Testis (tissue), 2 donors: ENCODE results near the gene HYOU1.

Experiments used
- POLR2A ChIP-seq: fragments of 450-650 bp; IDR thresholded peaks from one replicate; pipeline ENCODE4 v1.6.1; 2017; ENCODE audit warnings: antibody characterized with exemption, mild to moderate bottlenecking, moderate library complexity
- TF ChIP-seq, protein P1 (sequence below), 3 experiments: fragments of 450-650 bp in 2 of 3; fragments of 200-600 bp in 1 of 3; sonication (generic) in 1 of 3; IDR thresholded peaks; one replicate each; pipeline ENCODE4 v1.5.1; 2016 to 2019; ENCODE audit warnings: antibody characterized with exemption in 3 of 3, mild to moderate bottlenecking in 2 of 3, moderate library complexity in 1 of 3

DNA sequence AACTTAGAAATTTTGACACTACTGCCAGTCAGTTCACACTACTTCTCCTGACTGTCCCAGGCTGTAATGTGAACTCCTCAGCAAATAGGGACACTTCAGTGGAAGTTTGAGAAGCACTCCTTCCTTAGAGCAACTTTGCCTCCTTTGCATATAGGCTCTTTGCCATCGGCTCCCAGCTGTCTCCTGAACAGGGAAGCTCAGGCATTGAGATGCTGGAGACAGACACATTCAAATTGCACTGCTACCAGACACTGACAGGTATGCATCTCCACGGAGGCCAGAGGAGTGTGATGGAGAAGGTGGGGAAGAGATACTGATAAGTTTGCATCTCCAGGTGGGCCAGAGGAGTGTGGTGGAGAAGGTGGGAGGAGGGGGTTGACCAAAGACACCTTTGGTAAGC, 37.0 kb downstream of the HYOU1 start:
- TF ChIP-seq, protein P1, sequence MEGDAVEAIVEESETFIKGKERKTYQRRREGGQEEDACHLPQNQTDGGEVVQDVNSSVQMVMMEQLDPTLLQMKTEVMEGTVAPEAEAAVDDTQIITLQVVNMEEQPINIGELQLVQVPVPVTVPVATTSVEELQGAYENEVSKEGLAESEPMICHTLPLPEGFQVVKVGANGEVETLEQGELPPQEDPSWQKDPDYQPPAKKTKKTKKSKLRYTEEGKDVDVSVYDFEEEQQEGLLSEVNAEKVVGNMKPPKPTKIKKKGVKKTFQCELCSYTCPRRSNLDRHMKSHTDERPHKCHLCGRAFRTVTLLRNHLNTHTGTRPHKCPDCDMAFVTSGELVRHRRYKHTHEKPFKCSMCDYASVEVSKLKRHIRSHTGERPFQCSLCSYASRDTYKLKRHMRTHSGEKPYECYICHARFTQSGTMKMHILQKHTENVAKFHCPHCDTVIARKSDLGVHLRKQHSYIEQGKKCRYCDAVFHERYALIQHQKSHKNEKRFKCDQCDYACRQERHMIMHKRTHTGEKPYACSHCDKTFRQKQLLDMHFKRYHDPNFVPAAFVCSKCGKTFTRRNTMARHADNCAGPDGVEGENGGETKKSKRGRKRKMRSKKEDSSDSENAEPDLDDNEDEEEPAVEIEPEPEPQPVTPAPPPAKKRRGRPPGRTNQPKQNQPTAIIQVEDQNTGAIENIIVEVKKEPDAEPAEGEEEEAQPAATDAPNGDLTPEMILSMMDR (IDR thresholded peaks at IDR 0.05): no peak
- no peak for TF ChIP-seq POLR2A
